AG04449 (cell line): ENCODE results near the gene MAGEB10.

Source experiments
- CTCF ChIA-PET: fragments of 350-600 bp; formaldehyde crosslinking; extraction: SDS; loops from one replicate; lab custom pipeline; 2021; ENCODE audit warnings: antibody characterized with exemption; lab: Yijun Ruan, JAX
- POLR2A ChIA-PET: fragments of 400-600, 350-600 bp; formaldehyde crosslinking; extraction: SDS; loops from one replicate; lab custom pipeline; 2020; ENCODE audit warnings: antibody characterized with exemption, inconsistent platforms; lab: Yijun Ruan, JAX
- DNase-seq: peaks from one replicate; pipeline ENCODE4 v3.0.0-alpha.2; 2010; ENCODE audit warnings: low read depth, low spot score
- H3K4me3 ChIP-seq: 2 replicates; pipeline ENCODE4 v1.5.1; 2011; ENCODE audit warnings: low read depth, mild to moderate bottlenecking, control low read depth, low read length
- CTCF ChIP-seq: IDR thresholded peaks from one replicate; pipeline ENCODE4 v1.5.1; 2011; ENCODE audit warnings: mild to moderate bottlenecking, moderate library complexity, low read length, control low read depth, inconsistent platforms; ENCODE audit not compliant: insufficient read depth; ENCODE audit errors: missing control alignments

MAGEB10 gene

GRCh38 chrX:27860337-27860736 lies 52.5 kb downstream of the MAGEB10 start:
- POLR2A ChIA-PET, result no interaction called here
- DNase-seq, result no peak
- no peak for TF ChIP-seq CTCF
- CTCF ChIA-PET, result no interaction called here
- no peak overlapping the region for H3K4me3 ChIP-seq

- DNase-seq, result no peak
- ChIA-PET CTCF (no interaction called here), POLR2A (no interaction called here)
- no peak for TF ChIP-seq CTCF
- no peak overlapping the region for H3K4me3 ChIP-seq
Measured at GRCh38 chrX:27863809-27864208, 56.0 kb downstream of the MAGEB10 start.
